Measurements from ENCODE around the gene CYP2U1. TPM values are rescaled to one million over a fixed set of nuclear protein-coding genes. Genes with fewer than 3 reads are reported as not detected.

CYP2U1 gene
- total and polyA plus RNA-seq, 2 of the 8 experiments (the other 6 are each of a cell fraction or from before 2014, with no cell fraction given) = 3.1 to 5.0 TPM

DNA sequence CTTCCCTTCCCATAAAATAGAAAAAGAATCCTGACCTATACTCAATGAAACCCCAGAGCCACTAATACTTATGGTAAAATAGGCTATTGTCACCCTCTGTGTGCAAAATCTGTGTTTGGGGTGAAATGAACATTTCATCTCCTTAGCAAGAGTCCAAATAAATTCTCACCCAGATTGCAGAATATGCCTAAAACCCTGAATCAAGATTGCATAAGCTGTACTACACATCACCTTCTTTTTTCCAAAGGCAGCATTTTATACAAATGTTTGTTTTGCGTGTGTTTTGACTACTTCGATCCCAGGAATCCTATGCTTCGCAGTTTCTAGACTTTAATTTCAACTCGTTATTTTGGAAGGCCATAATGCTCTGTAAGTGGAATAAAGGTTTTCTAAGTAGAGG, 46.1 kb downstream of the CYP2U1 start:
- no peak overlapping the region for H3K18ac ChIP-seq (ENCODE audit: extremely low read depth, low read length)
- H4K20me1 ChIP-seq (replicated peaks in 1 of 2; ENCODE audit: control insufficient read depth in 1 of 2, insufficient read depth in 2 of 2, low read length in 2 of 2) = no peaks in the 10 kb centered on the region
- no peaks in the 10 kb centered on the region for H3K23me2 ChIP-seq (ENCODE audit: low read depth, low read length)
- DNase-seq (ENCODE audit: low read depth in 1 of 2, low spot score in 2 of 2) = no peak
- no peak overlapping the region for H4K91ac ChIP-seq (replicated peaks; ENCODE audit: insufficient read length, low read length)
- no peak overlapping the region for H4K8ac ChIP-seq (ENCODE audit: extremely low read depth, insufficient read depth, low read length)
- no peak overlapping the region for H2BK5ac ChIP-seq (ENCODE audit: low read depth, low read length)
- no peaks in the 10 kb centered on the region for H3K36me3 ChIP-seq (ENCODE audit: control insufficient read depth in 2 of 4, insufficient read depth in 4 of 4, low read length in 3 of 4)
- H3K4me1 ChIP-seq (replicated peaks in 1 of 4; ENCODE audit: control insufficient read depth in 3 of 4, insufficient read depth in 4 of 4, low read length in 3 of 4) = no peaks in the 10 kb centered on the region
- H3K9ac ChIP-seq (replicated peaks in 1 of 4; ENCODE audit: extremely low read depth in 1 of 4, low read depth in 3 of 4, low read length in 3 of 4) = no peak overlapping the region
- H3K27ac ChIP-seq (ENCODE audit: low read depth, low read length) = no peak overlapping the region
- H2BK120ac ChIP-seq (replicated peaks; ENCODE audit: low read depth, low read length) = no peak overlapping the region
- no peak overlapping the region for H3K4ac ChIP-seq (replicated peaks; ENCODE audit: insufficient read length, low read depth, low read length)
- H3K79me1 ChIP-seq (ENCODE audit: low read depth, low read length) = no peaks in the 10 kb centered on the region
- 87% methylated on average over 4 of the region's 4 CpGs; no CpG with 5 or more reads in 1 of the 2 experiments for WGBS, 2 experiments (ENCODE audit: extremely low coverage in 1 of 2, insufficient coverage in 1 of 2, insufficient read length in 1 of 2, insufficient replicate concordance in 2 of 2, low coverage in 1 of 2, low lambda C conversion rate in 2 of 2, missing lambda C conversion rate in 1 of 2)
- no peak for FAIRE-seq
- no peaks in the 10 kb centered on the region for H3K79me2 ChIP-seq (ENCODE audit: control insufficient read depth in 1 of 2, insufficient read depth in 2 of 2, low read length in 2 of 2)
- no peak overlapping the region for H2BK12ac ChIP-seq (ENCODE audit: low read depth, low read length)
- H3K9me3 ChIP-seq (ENCODE audit: insufficient read depth in 2 of 2, low read depth in 1 of 2, low read length in 1 of 2) = no peaks in the 10 kb centered on the region; a peak in 1 of 4 replicates
- H2AK5ac ChIP-seq (ENCODE audit: low read depth, low read length) = no peak overlapping the region
- no peak overlapping the region for H2BK20ac ChIP-seq (ENCODE audit: low read length)
- no peak overlapping the region for H3K4me3 ChIP-seq (ENCODE audit: extremely low read depth in 1 of 4, insufficient read depth in 2 of 4, low read depth in 3 of 4, low read length in 4 of 4)
- POLR2A ChIA-PET (ENCODE audit: partially characterized antibody) = no interaction called here
- H3K23ac ChIP-seq (ENCODE audit: insufficient read length) = no peak overlapping the region
- no peaks in the 10 kb centered on the region for H3K27me3 ChIP-seq (replicated peaks in 1 of 4; ENCODE audit: control insufficient read depth in 3 of 4, extremely low read depth in 1 of 4, insufficient read depth in 3 of 4, low read length in 3 of 4)
- H2BK15ac ChIP-seq (ENCODE audit: low read length) = no peak overlapping the region
- CTCF ChIA-PET (ENCODE audit: partially characterized antibody) = no interaction called here
- TF ChIP-seq TCF12 (IDR thresholded peaks at IDR 0.05; ENCODE audit: low read depth, low read length) (no peak), RXRA (IDR thresholded peaks at IDR 0.05; ENCODE audit: insufficient read depth, low read depth, low read length) (no peak), RBBP5 (IDR thresholded peaks at IDR 0.05; ENCODE audit: borderline replicate concordance, low read depth, low read length) (no peak)
- no peak overlapping the region for H2AFZ ChIP-seq (ENCODE audit: low read length)
- no peak overlapping the region for H4K5ac ChIP-seq (ENCODE audit: insufficient read length, low read depth, low read length)
- no peak overlapping the region for H3K56ac ChIP-seq (replicated peaks; ENCODE audit: insufficient read length, low read depth, low read length)
- no peak overlapping the region for H3K4me2 ChIP-seq (ENCODE audit: insufficient read depth in 1 of 2, low read depth in 2 of 2, low read length in 2 of 2)
- no peak overlapping the region for H3K14ac ChIP-seq (ENCODE audit: insufficient read length)

Data from H1 (cell line).